ENCODE results near the gene ABHD10. TPM values are rescaled to one million over a fixed set of nuclear protein-coding genes. Genes with fewer than 3 reads are reported as not detected.

Gene ABHD10
- total RNA-seq, 1 donor from 2014 or later = 40.2 TPM

GRCh38 chr3:111979434-111980038, 710 bp downstream of the ABHD10 start:
- Mint-ChIP-seq H3K36me3 (peaks cover 5% of the 10 kb centered on the region), H3K4me1 (ENCODE audit: unreplicated experiment) (peaks cover 25% of the 10 kb centered on the region), H3K27ac (peak overlapping the region; percentile 86), H3K27me3 (no peaks in the 10 kb centered on the region), H3K4me3 (peak overlapping the region; percentile 93), H3K9me3 (no peaks in the 10 kb centered on the region)
- DNase-seq (ENCODE audit: extremely low spot score, unreplicated experiment) = no peak
- no peak for TF ChIP-seq CTCF (conservative IDR thresholded peaks at IDR 0.05)

- peaks cover 16% of the 10 kb centered on the region for H3K36me3 Mint-ChIP-seq
- peak overlapping the region; percentile 93 for H3K4me3 Mint-ChIP-seq
- no peak for DNase-seq (ENCODE audit: extremely low spot score, unreplicated experiment)
- H3K27ac Mint-ChIP-seq = no peak overlapping the region
- TF ChIP-seq CTCF (conservative IDR thresholded peaks at IDR 0.05) = no peak
- peaks cover 25% of the 10 kb centered on the region for H3K4me1 Mint-ChIP-seq (ENCODE audit: unreplicated experiment)
- no peaks in the 10 kb centered on the region for H3K27me3 Mint-ChIP-seq
- no peaks in the 10 kb centered on the region for H3K9me3 Mint-ChIP-seq
Measured at GRCh38 chr3:111980716-111981456, 2.1 kb downstream of the ABHD10 start.

GRCh38 chr3:111981457-111981763, 2.6 kb downstream of the ABHD10 start:
- no peak for TF ChIP-seq CTCF (conservative IDR thresholded peaks at IDR 0.05)
- H3K27ac Mint-ChIP-seq = no peak overlapping the region
- H3K4me3 Mint-ChIP-seq = peak overlapping the region; percentile 64
- H3K36me3 Mint-ChIP-seq = peaks cover 18% of the 10 kb centered on the region
- H3K4me1 Mint-ChIP-seq (ENCODE audit: unreplicated experiment) = peaks cover 25% of the 10 kb centered on the region
- no peaks in the 10 kb centered on the region for H3K9me3 Mint-ChIP-seq
- no peaks in the 10 kb centered on the region for H3K27me3 Mint-ChIP-seq
- DNase-seq (ENCODE audit: extremely low spot score, unreplicated experiment) = no peak

GRCh38 chr3:111984636-111985298, 5.9 kb downstream of the ABHD10 start:
- peaks cover 28% of the 10 kb centered on the region for H3K4me1 Mint-ChIP-seq (ENCODE audit: unreplicated experiment)
- H3K9me3 Mint-ChIP-seq = no peaks in the 10 kb centered on the region
- TF ChIP-seq CTCF (conservative IDR thresholded peaks at IDR 0.05) = no peak
- H3K4me3 Mint-ChIP-seq = no peak overlapping the region
- no peak for DNase-seq (ENCODE audit: extremely low spot score, unreplicated experiment)
- peaks cover 33% of the 10 kb centered on the region for H3K36me3 Mint-ChIP-seq
- no peaks in the 10 kb centered on the region for H3K27me3 Mint-ChIP-seq
- H3K27ac Mint-ChIP-seq = no peak overlapping the region

GRCh38 chr3:111986800-111987199, 8.0 kb downstream of the ABHD10 start:
- H3K27me3 Mint-ChIP-seq = no peaks in the 10 kb centered on the region
- peaks cover 14% of the 10 kb centered on the region for H3K4me1 Mint-ChIP-seq (ENCODE audit: unreplicated experiment)
- DNase-seq (ENCODE audit: extremely low spot score, unreplicated experiment) = no peak
- no peak for TF ChIP-seq CTCF (conservative IDR thresholded peaks at IDR 0.05)
- peaks cover 36% of the 10 kb centered on the region for H3K36me3 Mint-ChIP-seq
- no peak overlapping the region for H3K27ac Mint-ChIP-seq
- H3K9me3 Mint-ChIP-seq = no peaks in the 10 kb centered on the region
- no peak overlapping the region for H3K4me3 Mint-ChIP-seq

Measured in type B pancreatic cell (in vitro differentiated cells).